A673 (cell line): Measurements from ENCODE around the gene PFDN4.

Experiments
- CTCF ChIP-seq: fragments of 300-800, 200-600 bp; sonication (generic); conservative IDR thresholded peaks from 2 replicates; pipeline ENCODE4 v1.5.1; 2017; ENCODE audit warnings: low read depth, mild to moderate bottlenecking, antibody characterized with exemption, low read length, moderate library complexity, mixed read lengths
- EZH2 ChIP-seq: fragments of 200-600 bp; sonication (generic); IDR thresholded peaks from 2 replicates; pipeline ENCODE4 v1.6.1; 2017; ENCODE audit warnings: borderline replicate concordance, low read depth, mild to moderate bottlenecking, mixed read lengths, antibody characterized with exemption, low read length; ENCODE audit not compliant: poor library complexity, severe bottlenecking

GRCh38 chr20:54190217-54190616 is 17.7 kb upstream of the PFDN4 start:
- TF ChIP-seq CTCF = no peak
- TF ChIP-seq EZH2 = no peak
